ENCODE measurements around the gene ZNF630.

Gene ZNF630

DNA sequence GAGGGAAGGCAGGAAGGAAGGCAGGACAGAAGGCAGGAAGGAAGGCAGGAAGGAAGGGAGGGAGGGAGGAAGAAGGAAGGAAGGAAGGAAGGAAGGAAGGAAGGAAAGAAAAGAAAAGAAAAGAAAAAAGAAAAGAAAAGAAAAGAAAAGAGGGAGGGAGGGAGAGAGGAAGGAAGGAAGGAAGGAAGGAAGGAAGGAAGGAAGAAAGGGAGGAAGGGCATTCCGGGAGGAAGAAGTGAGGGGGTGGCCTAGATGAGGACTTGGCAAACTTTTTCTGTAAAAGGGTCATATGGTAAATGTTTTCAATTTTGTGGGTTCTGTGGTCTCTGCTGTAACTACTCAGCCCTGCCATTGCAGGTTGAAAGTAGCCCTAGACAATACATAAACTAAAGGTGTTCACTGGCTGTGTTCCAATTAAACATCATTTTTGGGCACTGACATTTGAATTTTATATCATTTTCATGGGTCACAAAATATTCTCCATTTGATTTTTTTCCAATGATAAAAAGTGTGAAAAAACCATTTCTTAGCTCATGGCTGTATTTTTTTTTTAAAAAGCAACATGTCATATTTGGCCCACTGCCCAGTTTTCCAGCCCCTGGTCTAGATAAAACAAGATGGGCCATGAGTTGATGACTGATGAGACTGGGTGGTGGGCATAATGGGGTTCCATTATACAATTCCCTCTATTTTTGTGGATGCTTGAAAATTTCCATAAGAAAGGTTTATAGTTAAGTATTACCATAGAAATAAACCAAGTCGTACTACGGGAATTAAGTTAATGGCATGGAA lies 3.1 kb downstream of the ZNF630 start:
- Histone ChIP-seq H3K4me1 (no peaks in the 10 kb centered on the region), H3K36me3 (no peaks in the 10 kb centered on the region), H3K4me3 (no peak overlapping the region), H3K27ac (no peak overlapping the region), H3K27me3 (no peaks in the 10 kb centered on the region), H3K9me3 (no peaks in the 10 kb centered on the region)
- no peak for DNase-seq
- TF ChIP-seq, protein P1, sequence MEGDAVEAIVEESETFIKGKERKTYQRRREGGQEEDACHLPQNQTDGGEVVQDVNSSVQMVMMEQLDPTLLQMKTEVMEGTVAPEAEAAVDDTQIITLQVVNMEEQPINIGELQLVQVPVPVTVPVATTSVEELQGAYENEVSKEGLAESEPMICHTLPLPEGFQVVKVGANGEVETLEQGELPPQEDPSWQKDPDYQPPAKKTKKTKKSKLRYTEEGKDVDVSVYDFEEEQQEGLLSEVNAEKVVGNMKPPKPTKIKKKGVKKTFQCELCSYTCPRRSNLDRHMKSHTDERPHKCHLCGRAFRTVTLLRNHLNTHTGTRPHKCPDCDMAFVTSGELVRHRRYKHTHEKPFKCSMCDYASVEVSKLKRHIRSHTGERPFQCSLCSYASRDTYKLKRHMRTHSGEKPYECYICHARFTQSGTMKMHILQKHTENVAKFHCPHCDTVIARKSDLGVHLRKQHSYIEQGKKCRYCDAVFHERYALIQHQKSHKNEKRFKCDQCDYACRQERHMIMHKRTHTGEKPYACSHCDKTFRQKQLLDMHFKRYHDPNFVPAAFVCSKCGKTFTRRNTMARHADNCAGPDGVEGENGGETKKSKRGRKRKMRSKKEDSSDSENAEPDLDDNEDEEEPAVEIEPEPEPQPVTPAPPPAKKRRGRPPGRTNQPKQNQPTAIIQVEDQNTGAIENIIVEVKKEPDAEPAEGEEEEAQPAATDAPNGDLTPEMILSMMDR (IDR thresholded peaks at IDR 0.05) = no peak
- intact Hi-C loops (cut with DNase I; ENCODE audit: low total_unique reads) = no loop called here

DNA sequence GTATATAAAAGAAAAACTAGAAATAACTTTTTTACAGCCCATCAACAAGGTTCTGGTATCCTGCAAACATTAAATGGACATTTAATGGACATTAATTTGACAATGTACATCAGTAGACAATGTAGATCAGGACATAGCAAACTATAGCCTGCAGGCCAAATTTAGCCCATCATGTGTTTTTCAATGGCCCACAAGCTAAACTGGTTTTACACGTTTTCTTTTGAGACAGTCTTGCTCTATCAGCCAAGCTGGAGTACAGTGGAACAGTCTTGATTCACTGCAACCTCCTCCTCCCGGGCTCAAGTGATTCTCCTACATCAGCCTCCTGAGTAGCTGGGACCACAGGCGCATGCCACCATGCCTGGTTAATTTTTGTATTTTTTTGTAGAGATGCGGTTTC lies 7.2 kb downstream of the ZNF630 start:
- intact Hi-C loops (cut with DNase I; ENCODE audit: low total_unique reads) = no loop called here
- Histone ChIP-seq H3K36me3 (peaks cover 20 to 33% (median 32%) of the 10 kb centered on the region in 3 donors), H3K4me3 (no peak overlapping the region), H3K27me3 (no peaks in the 10 kb centered on the region), H3K4me1 (no peaks in the 10 kb centered on the region), H3K9me3 (peaks cover 0 to 22% (median 12%) of the 10 kb centered on the region in 3 donors), H3K27ac (no peak overlapping the region)
- TF ChIP-seq, protein P1 (IDR thresholded peaks at IDR 0.05) = no peak
- no peak for DNase-seq

DNA sequence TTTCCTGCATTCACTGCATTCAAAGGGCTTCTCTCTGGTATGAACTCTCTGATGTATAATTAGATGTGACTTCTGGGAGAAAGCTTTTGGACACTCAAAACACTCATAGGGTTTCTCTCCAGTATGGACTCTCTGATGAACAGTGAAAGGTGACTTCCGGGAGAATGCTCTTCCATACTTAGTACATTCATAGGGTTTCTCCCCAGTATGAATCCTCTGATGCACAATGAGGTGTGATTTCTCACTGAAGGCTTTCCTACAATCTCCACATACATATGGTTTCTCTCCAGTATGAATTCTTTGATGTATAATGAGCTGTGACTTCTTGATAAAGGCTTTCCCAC lies 12.2 kb downstream of the ZNF630 start:
- Histone ChIP-seq H3K36me3 (peaks cover 30 to 48% (median 44%) of the 10 kb centered on the region in 3 donors), H3K9me3 (peaks cover 0 to 34% (median 12%) of the 10 kb centered on the region in 3 donors), H3K27me3 (no peaks in the 10 kb centered on the region), H3K27ac (no peak overlapping the region), H3K4me1 (no peaks in the 10 kb centered on the region), H3K4me3 (no peak overlapping the region)
- no peak for DNase-seq
- TF ChIP-seq, protein P1 (IDR thresholded peaks at IDR 0.05) = no peak
- intact Hi-C loops (cut with DNase I; ENCODE audit: low total_unique reads) = no loop called here

DNA sequence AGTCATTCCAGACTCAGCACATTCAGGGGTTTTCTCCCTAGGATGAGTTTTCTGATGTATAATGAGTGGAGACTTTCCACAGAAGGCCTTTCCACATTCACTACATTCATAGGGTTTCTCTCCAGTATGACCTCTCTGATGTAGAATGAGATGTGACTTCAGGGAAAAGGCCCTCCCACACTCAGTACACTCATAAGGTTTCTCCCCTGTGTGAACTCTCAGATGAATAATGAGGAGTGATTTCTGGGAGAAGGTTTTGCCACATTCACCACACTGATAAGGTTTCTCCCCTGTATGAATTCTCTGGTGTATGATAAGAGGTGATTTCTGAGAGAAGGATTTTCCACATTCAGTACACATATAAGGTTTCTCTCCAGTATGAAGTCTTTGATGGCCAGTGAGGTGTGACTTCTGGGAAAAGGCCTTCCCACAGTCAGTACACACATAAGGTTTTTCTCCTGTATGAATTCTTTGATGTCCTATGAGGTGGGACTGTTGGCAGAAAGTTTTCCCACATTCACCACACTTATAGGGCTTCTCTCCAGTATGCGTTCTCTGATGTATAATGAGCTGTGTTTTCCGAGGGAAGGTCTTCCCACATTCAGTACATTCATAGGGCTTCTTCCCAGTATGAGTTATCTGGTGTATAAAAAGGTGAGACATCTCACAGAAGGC lies 12.7 kb downstream of the ZNF630 start:
- peaks cover 30 to 48% (median 44%) of the 10 kb centered on the region in 3 donors for H3K36me3 ChIP-seq
- TF ChIP-seq, protein P1 (IDR thresholded peaks at IDR 0.05) = no peak

DNA sequence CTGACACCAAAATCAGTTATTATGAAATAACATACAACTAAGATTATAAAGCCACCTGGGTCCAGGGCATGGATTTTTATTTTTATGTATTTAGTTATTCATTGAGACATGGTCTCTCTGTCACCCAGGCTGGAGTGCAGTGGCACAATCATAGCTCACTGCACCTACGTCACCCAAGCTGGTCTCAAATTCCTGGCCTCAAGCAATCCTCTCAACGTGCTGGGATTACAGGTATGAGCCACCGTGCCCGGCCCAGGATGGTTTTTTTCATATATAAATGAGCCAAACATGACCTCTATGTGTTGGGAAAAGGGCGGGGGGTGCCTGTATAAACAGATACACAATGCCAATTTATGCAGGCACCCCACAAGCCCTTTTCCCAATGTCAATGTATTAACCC lies 24.6 kb downstream of the ZNF630 start:
- DNase-seq = no peak
- H3K27ac ChIP-seq = no peak overlapping the region
- H3K4me3 ChIP-seq = no peak overlapping the region
- H3K4me1 ChIP-seq = no peaks in the 10 kb centered on the region
- no peaks in the 10 kb centered on the region for H3K36me3 ChIP-seq
- H3K27me3 ChIP-seq = no peaks in the 10 kb centered on the region
- H3K9me3 ChIP-seq = no peaks in the 10 kb centered on the region
- TF ChIP-seq, protein P1 (IDR thresholded peaks at IDR 0.05) = no peak
- intact Hi-C loops (cut with DNase I; ENCODE audit: low total_unique reads) = no loop called here

More for the DNA sequence above, 12.7 kb downstream of the ZNF630 start:
- Histone ChIP-seq H3K27ac (no peak overlapping the region), H3K4me3 (no peak overlapping the region), H3K4me1 (no peaks in the 10 kb centered on the region), H3K27me3 (no peaks in the 10 kb centered on the region), H3K9me3 (peaks cover 0 to 34% (median 12%) of the 10 kb centered on the region in 3 donors)
- intact Hi-C loops (cut with DNase I; ENCODE audit: low total_unique reads) = no loop called here
- no peak for DNase-seq
